ENCODE results near the gene PLCXD3. TPM values are rescaled to one million over a fixed set of nuclear protein-coding genes. Genes with fewer than 3 reads are reported as not detected.

PLCXD3 gene
- total and polyA plus RNA-seq, 2 of the 8 experiments (the other 6 are each of a cell fraction or from before 2014, with no cell fraction given): 0.03 to 0.07 TPM

GRCh38 chr5:41459557-41459956, 50.8 kb downstream of the PLCXD3 start:
- Histone ChIP-seq H4K91ac (replicated peaks; ENCODE audit: insufficient read length, low read length) (no peak overlapping the region), H4K8ac (ENCODE audit: extremely low read depth, insufficient read depth, low read length) (no peak overlapping the region), H2BK15ac (ENCODE audit: low read length) (no peak overlapping the region), H3K79me1 (ENCODE audit: low read depth, low read length) (no peaks in the 10 kb centered on the region), H3K36me3 (ENCODE audit: control insufficient read depth in 2 of 4, insufficient read depth in 4 of 4, low read length in 3 of 4) (no peaks in the 10 kb centered on the region), H4K20me1 (replicated peaks in 1 of 2; ENCODE audit: control insufficient read depth in 1 of 2, insufficient read depth in 2 of 2, low read length in 2 of 2) (no peaks in the 10 kb centered on the region), H3K4ac (replicated peaks; ENCODE audit: insufficient read length, low read depth, low read length) (no peak overlapping the region), H3K9ac (replicated peaks in 1 of 4; ENCODE audit: extremely low read depth in 1 of 4, low read depth in 3 of 4, low read length in 3 of 4) (no peak overlapping the region), H3K9me3 (ENCODE audit: insufficient read depth in 2 of 2, low read depth in 1 of 2, low read length in 1 of 2) (no peaks in the 10 kb centered on the region), H3K18ac (ENCODE audit: extremely low read depth, low read length) (no peak overlapping the region), H3K4me2 (ENCODE audit: insufficient read depth in 1 of 2, low read depth in 2 of 2, low read length in 2 of 2) (no peak overlapping the region), H3K27me3 (replicated peaks in 1 of 4; ENCODE audit: control insufficient read depth in 3 of 4, extremely low read depth in 1 of 4, insufficient read depth in 3 of 4, low read length in 3 of 4) (no peaks in the 10 kb centered on the region), H3K56ac (replicated peaks; ENCODE audit: insufficient read length, low read depth, low read length) (no peak overlapping the region), H3K14ac (ENCODE audit: insufficient read length) (no peak overlapping the region), H4K5ac (ENCODE audit: insufficient read length, low read depth, low read length) (no peak overlapping the region), H2BK12ac (ENCODE audit: low read depth, low read length) (no peak overlapping the region), H3K79me2 (ENCODE audit: control insufficient read depth in 1 of 2, insufficient read depth in 2 of 2, low read length in 2 of 2) (no peaks in the 10 kb centered on the region), H2AFZ (ENCODE audit: low read length) (no peak overlapping the region), H3K4me1 (replicated peaks in 1 of 4; ENCODE audit: control insufficient read depth in 3 of 4, insufficient read depth in 4 of 4, low read length in 3 of 4) (no peaks in the 10 kb centered on the region), H3K27ac (ENCODE audit: low read depth, low read length) (no peak overlapping the region), H3K23ac (ENCODE audit: insufficient read length) (no peak overlapping the region), H2BK20ac (ENCODE audit: low read length) (no peak overlapping the region), H3K23me2 (ENCODE audit: low read depth, low read length) (no peaks in the 10 kb centered on the region), H3K4me3 (ENCODE audit: extremely low read depth in 1 of 4, insufficient read depth in 2 of 4, low read depth in 3 of 4, low read length in 4 of 4) (no peak overlapping the region), H2BK120ac (replicated peaks; ENCODE audit: low read depth, low read length) (no peak overlapping the region), H2BK5ac (ENCODE audit: low read depth, low read length) (no peak overlapping the region), H2AK5ac (ENCODE audit: low read depth, low read length) (no peak overlapping the region)
- WGBS, 2 experiments (ENCODE audit: extremely low coverage in 1 of 2, insufficient coverage in 1 of 2, insufficient read length in 1 of 2, insufficient replicate concordance in 2 of 2, low coverage in 1 of 2, low lambda C conversion rate in 2 of 2, missing lambda C conversion rate in 1 of 2): 100% methylated on average over 1 of the region's 1 CpG; no CpG with 5 or more reads in 1 of the 2 experiments
- DNase-seq (ENCODE audit: low read depth in 1 of 2, low spot score in 2 of 2): no peak
- ChIA-PET POLR2A (ENCODE audit: partially characterized antibody) (no interaction called here), CTCF (ENCODE audit: partially characterized antibody) (no interaction called here)
- no peak for FAIRE-seq
- TF ChIP-seq CTBP2 (IDR thresholded peaks at IDR 0.05; ENCODE audit: borderline replicate concordance, insufficient read depth, insufficient read length, low read length) (no peak), FOSL1 (IDR thresholded peaks at IDR 0.05; ENCODE audit: insufficient read depth, low read depth, low read length) (no peak), TCF12 (IDR thresholded peaks at IDR 0.05; ENCODE audit: low read depth, low read length) (no peak), CBX5 (IDR thresholded peaks at IDR 0.05; ENCODE audit: low read depth, low read length) (no peak), CREB1 (IDR thresholded peaks at IDR 0.05) (no peak), NANOG (IDR thresholded peaks at IDR 0.05; ENCODE audit: insufficient read depth, low read depth, low read length, poor library complexity, severe bottlenecking) (no peak), CEBPB (IDR thresholded peaks at IDR 0.05; ENCODE audit: low read depth, low read length) (no peak), YY1 (IDR thresholded peaks at IDR 0.05; ENCODE audit: low read depth, low read length) (no peak), ATF2 (IDR thresholded peaks at IDR 0.05; ENCODE audit: low read length) (no peak), SRF (IDR thresholded peaks at IDR 0.05; ENCODE audit: low read depth, low read length) (no peak), TAF7 (optimal IDR thresholded peaks at IDR 0.05; ENCODE audit: borderline replicate concordance, low read depth, low read length) (no peak), JUND (IDR thresholded peaks at IDR 0.05; ENCODE audit: low read length) (no peak), EP300 (IDR thresholded peaks at IDR 0.05; ENCODE audit: borderline replicate concordance in 1 of 2, low read depth in 2 of 2, low read length in 2 of 2) (no peak), KDM4A (IDR thresholded peaks at IDR 0.05; ENCODE audit: low read depth, low read length, severe bottlenecking) (no peak)
